PFSK-1 (cell line): ENCODE measurements around the gene ADH1A.

ENCODE experiments used
- POLR2AphosphoS5 ChIP-seq: IDR thresholded peaks from 2 replicates; pipeline ENCODE4 v1.6.1; 2012; ENCODE audit warnings: low read depth, mild to moderate bottlenecking, control low read depth, low read length, moderate library complexity
- SIN3A ChIP-seq: IDR thresholded peaks from 2 replicates; pipeline ENCODE4 v1.6.1; 2012; ENCODE audit warnings: mild to moderate bottlenecking, low read length, moderate library complexity, borderline replicate concordance; ENCODE audit not compliant: insufficient read depth
- TAF1 ChIP-seq: IDR thresholded peaks from 2 replicates; pipeline ENCODE4 v1.6.1; 2012; ENCODE audit warnings: low read length, control low read depth, borderline replicate concordance; ENCODE audit not compliant: insufficient read depth

DNA sequence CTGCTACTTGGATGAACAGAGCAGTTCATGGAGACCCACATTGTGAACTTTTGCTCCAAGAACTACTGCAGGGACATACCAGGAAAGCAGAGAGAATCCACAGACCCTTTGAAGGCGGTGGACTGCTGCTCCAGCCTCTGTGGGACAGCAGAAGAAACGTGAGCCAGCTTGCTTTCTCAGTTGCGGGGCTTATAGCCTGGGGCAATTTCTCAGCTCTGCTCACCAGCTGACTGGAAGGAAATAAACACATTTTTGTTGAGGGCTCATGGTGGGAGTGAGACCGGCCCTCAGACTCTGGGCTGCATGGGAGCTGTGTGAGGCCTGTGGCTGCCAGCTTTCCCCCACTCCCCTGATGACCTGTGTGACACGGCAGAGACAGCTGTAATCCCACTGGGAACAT is 2.6 kb upstream of the ADH1A start:
- TF ChIP-seq POLR2AphosphoS5 (no peak), SIN3A (no peak), TAF1 (no peak)
